GM23338 (cell line): ENCODE measurements around the gene SNRPF. TPM values are rescaled to one million over a fixed set of nuclear protein-coding genes. Genes with fewer than 3 reads are reported as not detected.

ENCODE experiments used
- ATAC-seq: fragments of 200-7000 bp; cut with Tn5 transposase; 3 replicates; pipeline ENCODE4 v1.9.1; 2020
- DNase-seq: peaks from one replicate; pipeline ENCODE4 v3.0.0-alpha.2; 2015; ENCODE audit warnings: low spot score
- H2AFZ ChIP-seq: fragments of 200-600 bp; sonication (generic); 2 replicates; pipeline ENCODE4 v1.8.0; 2016; ENCODE audit warnings: antibody characterized with exemption, mild to moderate bottlenecking, moderate library complexity
- H3F3A ChIP-seq: fragments of 200-600 bp; sonication (generic); replicated peaks from 2 replicates; pipeline ENCODE4 v1.8.0; 2017; ENCODE audit warnings: antibody characterized with exemption, mixed run types, low read depth
- H3K27ac ChIP-seq: fragments of 200-600 bp; sonication (generic); 2 replicates; pipeline ENCODE4 v1.6.1; 2016; ENCODE audit warnings: low read depth
- H3K27me3 ChIP-seq: fragments of 200-600 bp; sonication (generic); 2 replicates; pipeline ENCODE4 v1.8.0; 2016; ENCODE audit warnings: mild to moderate bottlenecking, mixed run types, moderate library complexity; ENCODE audit not compliant: insufficient read depth
- H3K36me3 ChIP-seq: fragments of 200-600 bp; sonication (generic); 2 replicates; pipeline ENCODE4 v1.8.0; 2016; ENCODE audit warnings: mild to moderate bottlenecking; ENCODE audit not compliant: insufficient read depth
- H3K4me1 ChIP-seq: fragments of 200-600 bp; sonication (generic); 2 replicates; pipeline ENCODE4 v1.8.0; 2016; ENCODE audit warnings: mild to moderate bottlenecking, moderate library complexity; ENCODE audit not compliant: insufficient read depth
- H3K4me2 ChIP-seq: fragments of 200-600 bp; sonication (generic); 2 replicates; pipeline ENCODE4 v1.7.1; 2017; ENCODE audit warnings: mixed run types
- H3K4me3 ChIP-seq: fragments of 200-600 bp; sonication (generic); 2 replicates; pipeline ENCODE4 v1.6.1; 2016; ENCODE audit warnings: mixed run types
- H3K79me2 ChIP-seq: fragments of 200-600 bp; sonication (generic); replicated peaks from 2 replicates; pipeline ENCODE4 v1.8.0; 2017; ENCODE audit warnings: mild to moderate bottlenecking; ENCODE audit not compliant: insufficient read depth
- H3K9me2 ChIP-seq: fragments of 200-600 bp; sonication (generic); 2 replicates; pipeline ENCODE4 v1.8.0; 2017; ENCODE audit not compliant: insufficient read depth
- H4K20me1 ChIP-seq: fragments of 200-600 bp; sonication (generic); replicated peaks from 2 replicates; pipeline ENCODE4 v1.8.0; 2017; ENCODE audit warnings: mild to moderate bottlenecking; ENCODE audit not compliant: insufficient read depth
- H3K27ac Mint-ChIP-seq: 2 replicates; pipeline ENCODE4 v1.8.0; 2020; ENCODE audit warnings: inconsistent platforms, mild to moderate bottlenecking, moderate library complexity, mixed read lengths
- H3K27me3 Mint-ChIP-seq: 3 replicates; pipeline ENCODE4 v1.8.0; 2022; ENCODE audit warnings: low read depth, mild to moderate bottlenecking, moderate library complexity, mixed read lengths, inconsistent platforms; ENCODE audit not compliant: insufficient read depth, poor library complexity
- H3K36me3 Mint-ChIP-seq: 3 replicates; pipeline ENCODE4 v1.8.0; 2021; ENCODE audit warnings: low read depth, mild to moderate bottlenecking, inconsistent platforms, moderate library complexity, mixed read lengths
- H3K4me1 Mint-ChIP-seq: 3 replicates; pipeline ENCODE4 v1.8.0; 2020; ENCODE audit warnings: mild to moderate bottlenecking, inconsistent platforms, mixed read lengths
- H3K4me3 Mint-ChIP-seq: 3 replicates; pipeline ENCODE4 v1.8.0; 2021; ENCODE audit warnings: moderate library complexity, mild to moderate bottlenecking, inconsistent platforms, mixed read lengths
- H3K9me3 Mint-ChIP-seq: 3 replicates; pipeline ENCODE4 v1.8.0; 2020; ENCODE audit warnings: moderate library complexity, mild to moderate bottlenecking, inconsistent platforms, mixed read lengths
- CREB1 ChIP-seq: fragments of 250-450 bp; sonication (Bioruptor Pico); IDR thresholded peaks from 2 replicates; pipeline ENCODE4 v1.5.0; 2020; ENCODE audit warnings: low read depth, mild to moderate bottlenecking, moderate library complexity
- EZH2 ChIP-seq: fragments of 200-600 bp; sonication (generic); IDR thresholded peaks from one replicate; pipeline ENCODE4 v1.8.0; 2017; ENCODE audit warnings: antibody characterized with exemption, mild to moderate bottlenecking, low read depth; ENCODE audit not compliant: unreplicated experiment
- EZH2phosphoT487 ChIP-seq: fragments of 200-600 bp; sonication (generic); IDR thresholded peaks from one replicate; pipeline ENCODE4 v1.8.1; 2018; ENCODE audit warnings: antibody characterized with exemption; ENCODE audit not compliant: unreplicated experiment
- JUNB ChIP-seq: IDR thresholded peaks from one replicate; pipeline ENCODE4 v1.6.1; 2016; ENCODE audit warnings: antibody characterized with exemption; ENCODE audit not compliant: unreplicated experiment
- NANOG ChIP-seq: IDR thresholded peaks from 2 replicates; pipeline ENCODE4 v1.6.1; 2016; ENCODE audit warnings: antibody characterized with exemption, borderline replicate concordance
- POLR2AphosphoS5 ChIP-seq: IDR thresholded peaks from 2 replicates; pipeline ENCODE4 v1.6.1; 2016; ENCODE audit warnings: antibody characterized with exemption, low read depth
- STAT1 ChIP-seq: IDR thresholded peaks from one replicate; pipeline ENCODE4 v1.6.1; 2016; ENCODE audit warnings: antibody characterized with exemption; ENCODE audit not compliant: unreplicated experiment
- ZNF114 ChIP-seq: fragments of 250-450 bp; sonication (Bioruptor Pico); IDR thresholded peaks from 2 replicates; pipeline ENCODE4 v1.5.0; 2020; ENCODE audit warnings: mild to moderate bottlenecking, moderate library complexity
- ZNF331 ChIP-seq: fragments of 250-450 bp; sonication (Bioruptor Pico); IDR thresholded peaks from 2 replicates; pipeline ENCODE4 v1.5.0; 2020; ENCODE audit warnings: low read depth, mild to moderate bottlenecking, moderate library complexity
- polyA plus RNA-seq: library from polyadenylated mRNA; unstranded; fragments of >200 nt; fragmentation: Nextera tagmentation; extraction: Ambion mirVana; gene quantifications from 2 replicates; pipeline ENCODE4 v1.2.1, GENCODE V29; 2016
- total RNA-seq: library from RNA; depleted of rRNA; stranded (reverse); fragments of >200 nt; shearing (Covaris generic); gene quantifications from 2 replicates; pipeline ENCODE4 v1.2.3, GENCODE V29; 2014
- TF ChIP-seq, protein P1 (sequence below): IDR thresholded peaks from one replicate; pipeline ENCODE4 v1.6.1; 2018; ENCODE audit warnings: antibody characterized with exemption; ENCODE audit not compliant: unreplicated experiment
- TF ChIP-seq, protein P2 (sequence below): fragments of 250-450 bp; sonication (Bioruptor Pico); IDR thresholded peaks from 2 replicates; pipeline ENCODE4 v1.5.0; 2020; ENCODE audit warnings: mild to moderate bottlenecking, moderate library complexity
- TF ChIP-seq, protein P3 (sequence below), 2 experiments: fragments of 200-600 bp in 1 of 2; sonication (generic) in 1 of 2; conservative IDR thresholded peaks; 2 replicates each; pipeline versions ENCODE4 v1.5.1 to v1.6.1; 2016 to 2017; ENCODE audit warnings: antibody characterized with exemption in 2 of 2, low read depth in 2 of 2, mild to moderate bottlenecking in 2 of 2, moderate library complexity in 1 of 2
- TF ChIP-seq, protein P4 (sequence below): IDR thresholded peaks from 2 replicates; pipeline ENCODE4 v1.6.1; 2016; ENCODE audit warnings: antibody characterized with exemption

Gene SNRPF
- total and polyA plus RNA-seq, 2 experiments from 2014 or later = 31.1 to 475 TPM

DNA sequence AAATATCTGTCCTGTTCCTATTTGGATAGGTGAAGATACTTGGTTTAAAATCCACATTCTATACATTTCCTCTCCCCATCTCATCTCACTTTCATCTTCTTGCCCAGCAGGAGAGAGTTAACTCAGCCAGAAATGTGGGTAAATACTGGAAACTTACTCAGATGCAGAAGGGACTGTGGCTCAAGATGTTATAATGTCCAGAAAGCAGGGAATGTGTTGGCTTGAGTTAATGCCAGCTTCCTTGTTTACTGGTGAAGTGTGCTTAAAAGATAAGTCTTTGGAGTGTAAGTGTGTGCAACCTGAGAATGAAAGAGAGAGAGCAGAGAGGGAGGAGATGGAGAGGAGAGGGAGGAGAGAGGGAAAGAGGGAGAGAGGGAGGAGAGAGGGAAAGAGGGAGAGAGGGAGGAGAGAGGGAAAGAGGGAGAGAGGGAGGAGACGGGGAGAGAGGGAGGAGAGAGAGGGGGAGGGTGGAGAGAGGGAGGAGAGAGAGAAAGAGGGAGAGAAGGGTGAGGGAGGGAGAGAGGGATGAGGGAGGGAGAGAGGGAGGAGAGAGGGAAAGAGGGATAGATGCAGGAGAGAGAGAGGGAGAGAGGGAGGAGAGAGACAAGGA is 22.0 kb upstream of the SNRPF start:
- Mint-ChIP-seq H3K36me3 (no peaks in the 10 kb centered on the region), H3K27ac (no peak overlapping the region), H3K9me3 (no peaks in the 10 kb centered on the region), H3K4me1 (peaks cover 11% of the 10 kb centered on the region), H3K4me3 (no peak overlapping the region), H3K27me3 (peaks cover 1% of the 10 kb centered on the region)
- Histone ChIP-seq H3K4me3 (no peak overlapping the region), H3K27ac (no peak overlapping the region), H3F3A (no peaks in the 10 kb centered on the region), H3K4me2 (no peak overlapping the region), H4K20me1 (no peaks in the 10 kb centered on the region), H2AFZ (no peak overlapping the region), H3K4me1 (peaks cover 7% of the 10 kb centered on the region; the same call in 1 of the 2 replicates), H3K79me2 (no peaks in the 10 kb centered on the region), H3K9me2 (no peaks in the 10 kb centered on the region), H3K36me3 (no peaks in the 10 kb centered on the region), H3K27me3 (no peaks in the 10 kb centered on the region)
- TF ChIP-seq, protein P1, sequence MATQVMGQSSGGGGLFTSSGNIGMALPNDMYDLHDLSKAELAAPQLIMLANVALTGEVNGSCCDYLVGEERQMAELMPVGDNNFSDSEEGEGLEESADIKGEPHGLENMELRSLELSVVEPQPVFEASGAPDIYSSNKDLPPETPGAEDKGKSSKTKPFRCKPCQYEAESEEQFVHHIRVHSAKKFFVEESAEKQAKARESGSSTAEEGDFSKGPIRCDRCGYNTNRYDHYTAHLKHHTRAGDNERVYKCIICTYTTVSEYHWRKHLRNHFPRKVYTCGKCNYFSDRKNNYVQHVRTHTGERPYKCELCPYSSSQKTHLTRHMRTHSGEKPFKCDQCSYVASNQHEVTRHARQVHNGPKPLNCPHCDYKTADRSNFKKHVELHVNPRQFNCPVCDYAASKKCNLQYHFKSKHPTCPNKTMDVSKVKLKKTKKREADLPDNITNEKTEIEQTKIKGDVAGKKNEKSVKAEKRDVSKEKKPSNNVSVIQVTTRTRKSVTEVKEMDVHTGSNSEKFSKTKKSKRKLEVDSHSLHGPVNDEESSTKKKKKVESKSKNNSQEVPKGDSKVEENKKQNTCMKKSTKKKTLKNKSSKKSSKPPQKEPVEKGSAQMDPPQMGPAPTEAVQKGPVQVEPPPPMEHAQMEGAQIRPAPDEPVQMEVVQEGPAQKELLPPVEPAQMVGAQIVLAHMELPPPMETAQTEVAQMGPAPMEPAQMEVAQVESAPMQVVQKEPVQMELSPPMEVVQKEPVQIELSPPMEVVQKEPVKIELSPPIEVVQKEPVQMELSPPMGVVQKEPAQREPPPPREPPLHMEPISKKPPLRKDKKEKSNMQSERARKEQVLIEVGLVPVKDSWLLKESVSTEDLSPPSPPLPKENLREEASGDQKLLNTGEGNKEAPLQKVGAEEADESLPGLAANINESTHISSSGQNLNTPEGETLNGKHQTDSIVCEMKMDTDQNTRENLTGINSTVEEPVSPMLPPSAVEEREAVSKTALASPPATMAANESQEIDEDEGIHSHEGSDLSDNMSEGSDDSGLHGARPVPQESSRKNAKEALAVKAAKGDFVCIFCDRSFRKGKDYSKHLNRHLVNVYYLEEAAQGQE = no peak
- TF ChIP-seq EZH2phosphoT487 (no peak), ZNF114 (CRISPR knock-in tag) (no peak), JUNB (no peak), EZH2 (no peak), ZNF331 (CRISPR knock-in tag) (no peak), CREB1 (CRISPR knock-in tag) (no peak), NANOG (no peak), POLR2AphosphoS5 (no peak), STAT1 (no peak)
- TF ChIP-seq, protein P2, sequence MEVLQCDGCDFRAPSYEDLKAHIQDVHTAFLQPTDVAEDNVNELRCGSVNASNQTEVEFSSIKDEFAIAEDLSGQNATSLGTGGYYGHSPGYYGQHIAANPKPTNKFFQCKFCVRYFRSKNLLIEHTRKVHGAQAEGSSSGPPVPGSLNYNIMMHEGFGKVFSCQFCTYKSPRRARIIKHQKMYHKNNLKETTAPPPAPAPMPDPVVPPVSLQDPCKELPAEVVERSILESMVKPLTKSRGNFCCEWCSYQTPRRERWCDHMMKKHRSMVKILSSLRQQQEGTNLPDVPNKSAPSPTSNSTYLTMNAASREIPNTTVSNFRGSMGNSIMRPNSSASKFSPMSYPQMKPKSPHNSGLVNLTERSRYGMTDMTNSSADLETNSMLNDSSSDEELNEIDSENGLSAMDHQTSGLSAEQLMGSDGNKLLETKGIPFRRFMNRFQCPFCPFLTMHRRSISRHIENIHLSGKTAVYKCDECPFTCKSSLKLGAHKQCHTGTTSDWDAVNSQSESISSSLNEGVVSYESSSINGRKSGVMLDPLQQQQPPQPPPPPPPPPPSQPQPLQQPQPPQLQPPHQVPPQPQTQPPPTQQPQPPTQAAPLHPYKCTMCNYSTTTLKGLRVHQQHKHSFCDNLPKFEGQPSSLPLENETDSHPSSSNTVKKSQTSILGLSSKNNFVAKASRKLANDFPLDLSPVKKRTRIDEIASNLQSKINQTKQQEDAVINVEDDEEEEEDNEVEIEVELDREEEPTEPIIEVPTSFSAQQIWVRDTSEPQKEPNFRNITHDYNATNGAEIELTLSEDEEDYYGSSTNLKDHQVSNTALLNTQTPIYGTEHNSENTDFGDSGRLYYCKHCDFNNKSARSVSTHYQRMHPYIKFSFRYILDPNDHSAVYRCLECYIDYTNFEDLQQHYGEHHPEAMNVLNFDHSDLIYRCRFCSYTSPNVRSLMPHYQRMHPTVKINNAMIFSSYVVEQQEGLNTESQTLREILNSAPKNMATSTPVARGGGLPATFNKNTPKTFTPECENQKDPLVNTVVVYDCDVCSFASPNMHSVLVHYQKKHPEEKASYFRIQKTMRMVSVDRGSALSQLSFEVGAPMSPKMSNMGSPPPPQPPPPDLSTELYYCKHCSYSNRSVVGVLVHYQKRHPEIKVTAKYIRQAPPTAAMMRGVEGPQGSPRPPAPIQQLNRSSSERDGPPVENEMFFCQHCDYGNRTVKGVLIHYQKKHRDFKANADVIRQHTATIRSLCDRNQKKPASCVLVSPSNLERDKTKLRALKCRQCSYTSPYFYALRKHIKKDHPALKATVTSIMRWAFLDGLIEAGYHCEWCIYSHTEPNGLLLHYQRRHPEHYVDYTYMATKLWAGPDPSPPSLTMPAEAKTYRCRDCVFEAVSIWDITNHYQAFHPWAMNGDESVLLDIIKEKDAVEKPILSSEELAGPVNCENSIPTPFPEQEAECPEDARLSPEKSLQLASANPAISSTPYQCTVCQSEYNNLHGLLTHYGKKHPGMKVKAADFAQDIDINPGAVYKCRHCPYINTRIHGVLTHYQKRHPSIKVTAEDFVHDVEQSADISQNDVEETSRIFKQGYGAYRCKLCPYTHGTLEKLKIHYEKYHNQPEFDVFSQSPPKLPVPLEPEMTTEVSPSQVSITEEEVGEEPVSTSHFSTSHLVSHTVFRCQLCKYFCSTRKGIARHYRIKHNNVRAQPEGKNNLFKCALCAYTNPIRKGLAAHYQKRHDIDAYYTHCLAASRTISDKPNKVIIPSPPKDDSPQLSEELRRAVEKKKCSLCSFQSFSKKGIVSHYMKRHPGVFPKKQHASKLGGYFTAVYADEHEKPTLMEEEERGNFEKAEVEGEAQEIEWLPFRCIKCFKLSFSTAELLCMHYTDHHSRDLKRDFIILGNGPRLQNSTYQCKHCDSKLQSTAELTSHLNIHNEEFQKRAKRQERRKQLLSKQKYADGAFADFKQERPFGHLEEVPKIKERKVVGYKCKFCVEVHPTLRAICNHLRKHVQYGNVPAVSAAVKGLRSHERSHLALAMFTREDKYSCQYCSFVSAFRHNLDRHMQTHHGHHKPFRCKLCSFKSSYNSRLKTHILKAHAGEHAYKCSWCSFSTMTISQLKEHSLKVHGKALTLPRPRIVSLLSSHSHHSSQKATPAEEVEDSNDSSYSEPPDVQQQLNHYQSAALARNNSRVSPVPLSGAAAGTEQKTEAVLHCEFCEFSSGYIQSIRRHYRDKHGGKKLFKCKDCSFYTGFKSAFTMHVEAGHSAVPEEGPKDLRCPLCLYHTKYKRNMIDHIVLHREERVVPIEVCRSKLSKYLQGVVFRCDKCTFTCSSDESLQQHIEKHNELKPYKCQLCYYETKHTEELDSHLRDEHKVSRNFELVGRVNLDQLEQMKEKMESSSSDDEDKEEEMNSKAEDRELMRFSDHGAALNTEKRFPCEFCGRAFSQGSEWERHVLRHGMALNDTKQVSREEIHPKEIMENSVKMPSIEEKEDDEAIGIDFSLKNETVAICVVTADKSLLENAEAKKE (CRISPR knock-in tag) = no peak
- TF ChIP-seq, protein P3, sequence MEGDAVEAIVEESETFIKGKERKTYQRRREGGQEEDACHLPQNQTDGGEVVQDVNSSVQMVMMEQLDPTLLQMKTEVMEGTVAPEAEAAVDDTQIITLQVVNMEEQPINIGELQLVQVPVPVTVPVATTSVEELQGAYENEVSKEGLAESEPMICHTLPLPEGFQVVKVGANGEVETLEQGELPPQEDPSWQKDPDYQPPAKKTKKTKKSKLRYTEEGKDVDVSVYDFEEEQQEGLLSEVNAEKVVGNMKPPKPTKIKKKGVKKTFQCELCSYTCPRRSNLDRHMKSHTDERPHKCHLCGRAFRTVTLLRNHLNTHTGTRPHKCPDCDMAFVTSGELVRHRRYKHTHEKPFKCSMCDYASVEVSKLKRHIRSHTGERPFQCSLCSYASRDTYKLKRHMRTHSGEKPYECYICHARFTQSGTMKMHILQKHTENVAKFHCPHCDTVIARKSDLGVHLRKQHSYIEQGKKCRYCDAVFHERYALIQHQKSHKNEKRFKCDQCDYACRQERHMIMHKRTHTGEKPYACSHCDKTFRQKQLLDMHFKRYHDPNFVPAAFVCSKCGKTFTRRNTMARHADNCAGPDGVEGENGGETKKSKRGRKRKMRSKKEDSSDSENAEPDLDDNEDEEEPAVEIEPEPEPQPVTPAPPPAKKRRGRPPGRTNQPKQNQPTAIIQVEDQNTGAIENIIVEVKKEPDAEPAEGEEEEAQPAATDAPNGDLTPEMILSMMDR (conservative IDR thresholded peaks at IDR 0.05; ENCODE audit: low read depth in 2 of 2) = no peak
- TF ChIP-seq, protein P4, sequence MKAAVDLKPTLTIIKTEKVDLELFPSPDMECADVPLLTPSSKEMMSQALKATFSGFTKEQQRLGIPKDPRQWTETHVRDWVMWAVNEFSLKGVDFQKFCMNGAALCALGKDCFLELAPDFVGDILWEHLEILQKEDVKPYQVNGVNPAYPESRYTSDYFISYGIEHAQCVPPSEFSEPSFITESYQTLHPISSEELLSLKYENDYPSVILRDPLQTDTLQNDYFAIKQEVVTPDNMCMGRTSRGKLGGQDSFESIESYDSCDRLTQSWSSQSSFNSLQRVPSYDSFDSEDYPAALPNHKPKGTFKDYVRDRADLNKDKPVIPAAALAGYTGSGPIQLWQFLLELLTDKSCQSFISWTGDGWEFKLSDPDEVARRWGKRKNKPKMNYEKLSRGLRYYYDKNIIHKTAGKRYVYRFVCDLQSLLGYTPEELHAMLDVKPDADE = no peak
- no peak for DNase-seq
- ATAC-seq = no peak
